Left colon (tissue), 2 donors: Measurements from ENCODE around the gene HMBS. TPM values are rescaled to one million over a fixed set of nuclear protein-coding genes. Genes with fewer than 3 reads are reported as not detected.

Experiments
- total RNA-seq, 2 donors: library from RNA; stranded (reverse); fragmentation: NEBNext Ultra II Directional; extraction: Animal tissue kit (Norgen Biotek cat#: 25700); gene quantifications; one replicate each; pipeline ENCODE4 v1.2.1, GENCODE V29; 2021
- donor health status: DM: no; HTN: no; CAD: no.
- donor health status: DM: yes; HTN: yes; CAD: no.

Gene HMBS
- total RNA-seq, 2 donors from 2014 or later: 16.1 to 26.1 TPM

Other genes with a start within 250 kb of the HMBS start
- under 1 TPM; 0.12 to 0.39 TPM for gene CXCR5, start 201.0 kb upstream of the HMBS start, total RNA-seq
- 10 to 100 TPM; 36.4 to 36.5 TPM for gene BCL9L, start 159.0 kb upstream of the HMBS start, total RNA-seq
- gene UPK2, start 128.6 kb upstream of the HMBS start, total RNA-seq: not detected
- gene FOXR1, start 113.1 kb upstream of the HMBS start, total RNA-seq: not detected
- gene CENATAC, start 86.7 kb upstream of the HMBS start, total RNA-seq: 10 to 100 TPM; 22.7 to 28.5 TPM
- gene RPS25, start 66.5 kb upstream of the HMBS start, total RNA-seq: 100 to 1,000 TPM; 652 to 750 TPM
- gene TRAPPC4, start 66.1 kb upstream of the HMBS start, total RNA-seq: 10 to 100 TPM; 65.1 to 72.8 TPM
- gene SLC37A4, start 54.0 kb upstream of the HMBS start, total RNA-seq: 10 to 100 TPM; 43.0 to 59.9 TPM
- gene HYOU1, start 27.7 kb upstream of the HMBS start, total RNA-seq: 100 to 1,000 TPM; 107 to 138 TPM
- gene VPS11, start 17.1 kb upstream of the HMBS start, total RNA-seq: 10 to 100 TPM; 20.7 to 24.1 TPM
- 10 to 100 TPM; 32.4 to 50.3 TPM for gene DPAGT1, start 17.0 kb downstream of the HMBS start, total RNA-seq
- 10 to 100 TPM; 26.6 to 43.7 TPM for gene C2CD2L, start 22.5 kb downstream of the HMBS start, total RNA-seq
- gene HINFP, start 36.7 kb downstream of the HMBS start, total RNA-seq: 10 to 100 TPM; 34.9 to 35.7 TPM
- gene ABCG4, start 64.2 kb downstream of the HMBS start, total RNA-seq: not detected
- gene NLRX1, start 83.8 kb downstream of the HMBS start, total RNA-seq: 10 to 100 TPM; 14.8 to 17.9 TPM
- gene NHERF4, start 100.6 kb downstream of the HMBS start, total RNA-seq: 10 to 100 TPM; 63.6 to 85.0 TPM
- 10 to 100 TPM; 12.4 to 14.1 TPM for gene CBL, start 121.5 kb downstream of the HMBS start, total RNA-seq
- gene MCAM, start 232.2 kb downstream of the HMBS start, total RNA-seq: 10 to 100 TPM; 12.1 to 27.1 TPM
- gene RNF26, start 249.6 kb downstream of the HMBS start, total RNA-seq: 10 to 100 TPM; 19.9 to 24.0 TPM